Smooth muscle cell (in vitro differentiated cells): Measurements from ENCODE around the gene STIMATE. TPM values are rescaled to one million over a fixed set of nuclear protein-coding genes. Genes with fewer than 3 reads are reported as not detected.

Experiments
- DNase-seq: peaks from one replicate; lab custom pipeline; 2025; ENCODE audit not compliant: unreplicated experiment; lab: John Stamatoyannopoulos, UW
- H2AFZ ChIP-seq: fragments of 200-600 bp; sonication (generic); 2 replicates; pipeline ENCODE4 v1.6.0; 2016; ENCODE audit warnings: antibody characterized with exemption, low read depth, mild to moderate bottlenecking
- H3F3A ChIP-seq: fragments of 200-600 bp; sonication (generic); 2 replicates; pipeline ENCODE4 v1.6.0; 2017; ENCODE audit warnings: antibody characterized with exemption, low read depth
- H3K27ac ChIP-seq: fragments of 200-600 bp; sonication (generic); 2 replicates; pipeline ENCODE4 v1.5.1; 2016; ENCODE audit warnings: low read depth, mild to moderate bottlenecking
- H3K27me3 ChIP-seq: fragments of 200-600 bp; sonication (generic); 2 replicates; pipeline ENCODE4 v1.6.1; 2016; ENCODE audit warnings: low read depth, mild to moderate bottlenecking
- H3K36me3 ChIP-seq: fragments of 200-600 bp; sonication (generic); 2 replicates; pipeline ENCODE4 v1.5.1; 2016; ENCODE audit warnings: low read depth
- H3K4me1 ChIP-seq: fragments of 200-600 bp; sonication (generic); 2 replicates; pipeline ENCODE4 v1.5.1; 2016; ENCODE audit warnings: low read depth
- H3K4me2 ChIP-seq: fragments of 200-600 bp; sonication (generic); 2 replicates; pipeline ENCODE4 v1.6.0; 2016; ENCODE audit warnings: mild to moderate bottlenecking
- H3K4me3 ChIP-seq: fragments of 200-600 bp; sonication (generic); 2 replicates; pipeline ENCODE4 v1.5.1; 2016; ENCODE audit warnings: mild to moderate bottlenecking
- H3K79me2 ChIP-seq: fragments of 200-600 bp; sonication (generic); 2 replicates; pipeline ENCODE4 v1.6.0; 2016; ENCODE audit warnings: low read depth, mild to moderate bottlenecking
- H3K9ac ChIP-seq: fragments of 200-600 bp; sonication (generic); 2 replicates; pipeline ENCODE4 v1.6.0; 2016; ENCODE audit warnings: low read depth
- H3K9me3 ChIP-seq: fragments of 200-600 bp; sonication (generic); replicated peaks from 2 replicates; pipeline ENCODE4 v1.5.1; 2016; ENCODE audit warnings: low read depth
- H4K20me1 ChIP-seq: fragments of 200-600 bp; sonication (generic); 2 replicates; pipeline ENCODE4 v1.6.0; 2016; ENCODE audit warnings: low read depth
- CTCF ChIP-seq: fragments of 200-600 bp; sonication (generic); IDR thresholded peaks from 2 replicates; pipeline ENCODE4 v1.5.1; 2017; ENCODE audit warnings: borderline replicate concordance, mild to moderate bottlenecking, antibody characterized with exemption; ENCODE audit not compliant: insufficient read depth, poor library complexity, severe bottlenecking
- WGBS: methylation state at CpG from one replicate; pipeline ENCODE4 v1.1.7; 2016; ENCODE audit warnings: low lambda C conversion rate; 5-methylcytosine and 5-hydroxymethylcytosine counted together
- polyA plus RNA-seq: library from polyadenylated mRNA; unstranded; fragments of >200 nt; fragmentation: Nextera tagmentation; extraction: Ambion mirVana; gene quantifications from 2 replicates; pipeline ENCODE4 v1.2.1, GENCODE V29; 2016
- total RNA-seq: library from RNA; depleted of rRNA; stranded (reverse); fragments of >200 nt; gene quantifications from 2 replicates; pipeline ENCODE4 v1.2.3, GENCODE V29; 2014

Gene STIMATE
- total and polyA plus RNA-seq, 2 experiments from 2014 or later: 12.8 to 18.1 TPM

DNA sequence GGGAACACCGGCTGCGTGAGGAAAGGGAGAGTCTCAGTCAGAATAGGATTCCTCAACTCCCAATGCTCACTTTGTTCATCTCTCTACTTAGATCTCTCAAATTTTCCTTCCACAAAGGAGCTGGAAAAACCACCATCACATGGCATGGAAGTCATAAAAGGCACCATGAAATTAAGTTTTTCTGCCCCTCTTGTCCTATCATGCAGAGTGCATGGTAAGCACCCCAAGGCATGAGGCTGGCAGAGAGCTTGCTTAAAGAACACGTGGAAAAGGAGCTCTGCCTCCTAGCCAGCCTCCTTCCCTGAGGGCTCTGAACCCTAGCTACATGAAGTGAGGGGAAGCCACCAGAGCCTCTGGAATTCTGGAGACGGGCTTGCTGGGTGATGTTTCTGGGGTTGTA is 17.8 kb downstream of the STIMATE start:
- no peak overlapping the region for H3K27ac ChIP-seq
- 93% methylated on average over 4 of the region's 4 CpGs for WGBS
- no peaks in the 10 kb centered on the region for H3K36me3 ChIP-seq
- no peaks in the 10 kb centered on the region for H3K79me2 ChIP-seq
- H3F3A ChIP-seq: no peaks in the 10 kb centered on the region
- H3K9ac ChIP-seq: no peak overlapping the region
- DNase-seq: no peak
- peaks cover 42% of the 10 kb centered on the region for H4K20me1 ChIP-seq
- H2AFZ ChIP-seq: no peak overlapping the region
- no peaks in the 10 kb centered on the region for H3K9me3 ChIP-seq
- no peak for TF ChIP-seq CTCF
- H3K27me3 ChIP-seq: no peaks in the 10 kb centered on the region
- no peaks in the 10 kb centered on the region for H3K4me1 ChIP-seq
- no peak overlapping the region for H3K4me2 ChIP-seq
- H3K4me3 ChIP-seq: no peak overlapping the region

DNA sequence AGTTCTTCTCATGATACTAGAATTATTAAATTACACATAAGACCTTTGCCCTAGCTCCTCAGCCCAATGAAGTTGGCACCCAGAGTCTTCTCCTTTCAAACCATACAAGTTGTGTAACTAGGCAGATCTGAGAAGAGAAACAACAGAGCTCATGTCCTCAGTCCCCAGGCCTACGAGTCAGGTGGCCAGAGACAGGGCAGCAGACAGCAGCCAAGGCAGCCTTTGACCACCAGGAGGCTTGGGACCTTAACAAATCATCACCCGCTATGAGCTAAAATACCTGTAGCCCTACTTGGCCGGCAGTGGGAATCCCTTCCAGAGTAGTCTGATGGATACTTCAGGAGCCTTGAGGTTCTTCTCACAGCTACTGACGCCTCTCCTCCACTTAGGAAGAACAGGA is 18.3 kb downstream of the STIMATE start:
- no peaks in the 10 kb centered on the region for H3K36me3 ChIP-seq
- H3K4me2 ChIP-seq: no peak overlapping the region
- H3K27me3 ChIP-seq: no peaks in the 10 kb centered on the region
- no peaks in the 10 kb centered on the region for H3K9me3 ChIP-seq
- H3K27ac ChIP-seq: no peak overlapping the region
- H3K4me3 ChIP-seq: no peak overlapping the region
- H3F3A ChIP-seq: no peaks in the 10 kb centered on the region
- H3K4me1 ChIP-seq: no peaks in the 10 kb centered on the region
- no peak overlapping the region for H3K9ac ChIP-seq
- no peak for TF ChIP-seq CTCF
- no peaks in the 10 kb centered on the region for H3K79me2 ChIP-seq
- peaks cover 47% of the 10 kb centered on the region for H4K20me1 ChIP-seq
- DNase-seq: no peak
- WGBS: 95% methylated on average over 4 of the region's 4 CpGs
- H2AFZ ChIP-seq: no peak overlapping the region

DNA sequence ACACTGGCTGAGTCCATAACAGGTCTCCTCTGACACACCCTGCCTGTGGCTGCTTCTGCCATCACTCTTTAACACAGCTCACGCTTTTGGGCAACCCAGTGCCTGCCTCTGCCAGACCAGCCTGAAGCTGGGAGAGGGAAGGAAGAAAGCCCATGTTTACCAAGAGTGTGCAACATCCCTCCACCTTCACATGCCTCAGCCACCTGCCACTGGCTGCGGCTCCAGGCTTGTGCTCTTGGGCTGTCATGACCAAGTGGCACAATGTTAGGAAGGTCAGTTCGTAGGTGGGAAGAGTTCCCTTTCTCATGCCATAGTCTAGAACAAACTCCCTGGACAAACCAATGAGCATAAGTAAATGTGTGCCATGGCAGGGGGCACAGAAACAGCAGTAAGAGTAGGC is 20.3 kb downstream of the STIMATE start:
- H3K4me1 ChIP-seq: no peaks in the 10 kb centered on the region
- WGBS: 96% methylated on average over 3 of the region's 3 CpGs
- H3K9ac ChIP-seq: no peak overlapping the region
- no peak overlapping the region for H2AFZ ChIP-seq
- H4K20me1 ChIP-seq: peaks cover 62% of the 10 kb centered on the region
- no peak for DNase-seq
- no peaks in the 10 kb centered on the region for H3K79me2 ChIP-seq
- no peak overlapping the region for H3K27ac ChIP-seq
- no peak for TF ChIP-seq CTCF
- no peaks in the 10 kb centered on the region for H3F3A ChIP-seq
- no peak overlapping the region for H3K4me3 ChIP-seq
- no peaks in the 10 kb centered on the region for H3K36me3 ChIP-seq
- H3K9me3 ChIP-seq: no peaks in the 10 kb centered on the region
- no peaks in the 10 kb centered on the region for H3K27me3 ChIP-seq
- no peak overlapping the region for H3K4me2 ChIP-seq

- DNase-seq: no peak
- H3K36me3 ChIP-seq: no peaks in the 10 kb centered on the region
- H3K4me1 ChIP-seq: no peaks in the 10 kb centered on the region
- no peak overlapping the region for H3K9ac ChIP-seq
- WGBS: 70% methylated on average over 9 of the region's 9 CpGs
- H3F3A ChIP-seq: no peaks in the 10 kb centered on the region
- no peak overlapping the region for H3K27ac ChIP-seq
- no peak overlapping the region for H2AFZ ChIP-seq
- no peaks in the 10 kb centered on the region for H3K9me3 ChIP-seq
- H4K20me1 ChIP-seq: peaks cover 52% of the 10 kb centered on the region
- no peaks in the 10 kb centered on the region for H3K27me3 ChIP-seq
- TF ChIP-seq CTCF: no peak
- no peak overlapping the region for H3K4me3 ChIP-seq
- H3K79me2 ChIP-seq: no peaks in the 10 kb centered on the region
- no peak overlapping the region for H3K4me2 ChIP-seq
Measured at GRCh38 chr3:52874864-52875587, 22.3 kb downstream of the STIMATE start.
